BJ (cell line): Measurements from ENCODE around the gene ENOX1. TPM values are rescaled to one million over a fixed set of nuclear protein-coding genes. Genes with fewer than 3 reads are reported as not detected.

Experiments
- CTCF ChIA-PET: fragments of 350-600 bp; formaldehyde crosslinking; extraction: SDS; loops from one replicate; lab custom pipeline; 2021; ENCODE audit warnings: antibody characterized with exemption, inconsistent platforms; lab: Yijun Ruan, JAX
- POLR2A ChIA-PET: fragments of 300-600 bp; sonication (Branson Sonifier 250); formaldehyde crosslinking; extraction: SDS; loops from one replicate; lab custom pipeline; 2021; ENCODE audit warnings: antibody characterized with exemption; lab: Charles Lee
- DNase-seq: peaks from one replicate; pipeline ENCODE4 v3.0.0-alpha.2; 2011; ENCODE audit warnings: low read depth
- H3K27me3 ChIP-seq: 2 replicates; pipeline ENCODE4 v1.6.0; 2011; ENCODE audit warnings: low read length; ENCODE audit not compliant: control insufficient read depth, insufficient read depth
- H3K36me3 ChIP-seq: 2 replicates; pipeline ENCODE4 v1.5.1; 2011; ENCODE audit warnings: low read length; ENCODE audit not compliant: control insufficient read depth, insufficient read depth
- H3K4me3 ChIP-seq: 2 replicates; pipeline ENCODE4 v1.5.1; 2011; ENCODE audit warnings: low read depth, mild to moderate bottlenecking, control low read depth, low read length
- CTCF ChIP-seq: IDR thresholded peaks from 2 replicates; pipeline ENCODE4 v1.5.1; 2011; ENCODE audit warnings: low read depth, mild to moderate bottlenecking, control low read depth, inconsistent platforms, low read length, moderate library complexity; ENCODE audit not compliant: insufficient read depth
- polyA plus RNA-seq: library from polyadenylated mRNA; depleted of rRNA; stranded (reverse); fragments of >200 nt; gene quantifications from 2 replicates; pipeline ENCODE4 v1.2.3, GENCODE V29; 2011

The ENOX1 gene
- polyA plus RNA-seq, 1 experiment = 2.1 TPM

DNA sequence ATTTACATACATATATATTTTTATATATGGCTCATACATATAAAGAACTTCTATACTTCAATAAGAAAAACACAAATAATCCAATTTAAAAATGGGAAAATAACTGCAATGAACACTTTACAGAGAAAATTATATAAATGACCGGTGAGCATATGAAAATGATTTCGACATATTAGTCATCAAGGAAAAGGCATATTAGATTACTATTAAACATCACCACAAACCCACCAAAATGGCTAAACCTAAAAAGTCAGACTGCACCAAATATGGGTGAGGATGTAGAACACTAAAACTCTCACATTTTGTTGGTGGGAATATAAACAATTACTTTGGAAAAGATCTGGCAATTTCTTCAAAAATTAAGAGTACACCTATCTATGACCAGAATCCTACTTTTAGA is 316.2 kb downstream of the ENOX1 start:
- POLR2A ChIA-PET = no interaction called here
- no peak for DNase-seq
- CTCF ChIA-PET = no interaction called here
- no peaks in the 10 kb centered on the region for H3K27me3 ChIP-seq
- no peak overlapping the region for H3K4me3 ChIP-seq
- H3K36me3 ChIP-seq = no peaks in the 10 kb centered on the region
- TF ChIP-seq CTCF = no peak

DNA sequence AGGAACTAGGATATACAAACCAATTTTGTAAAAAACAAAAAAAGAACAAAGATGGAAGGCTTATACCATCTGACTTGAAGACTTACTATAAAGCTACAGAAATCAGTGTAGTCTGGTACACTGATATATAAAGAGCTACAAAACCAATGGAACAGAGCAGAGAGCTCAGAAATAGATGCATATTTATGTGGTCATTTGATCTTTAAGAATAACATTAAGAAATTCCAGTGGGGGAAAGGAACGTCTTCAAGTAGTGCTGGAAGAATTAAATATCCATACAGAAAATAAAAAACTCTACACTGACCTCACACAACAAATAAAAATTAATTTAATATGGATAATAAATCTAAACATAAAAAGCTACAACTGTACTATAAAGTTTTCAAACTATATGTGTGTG is 317.0 kb downstream of the ENOX1 start:
- H3K27me3 ChIP-seq = no peaks in the 10 kb centered on the region
- DNase-seq = no peak
- POLR2A ChIA-PET = no interaction called here
- CTCF ChIA-PET = no interaction called here
- no peak for TF ChIP-seq CTCF
- no peaks in the 10 kb centered on the region for H3K36me3 ChIP-seq
- H3K4me3 ChIP-seq = no peak overlapping the region

- Histone ChIP-seq H3K4me3 (no peak overlapping the region), H3K27me3 (no peaks in the 10 kb centered on the region), H3K36me3 (no peaks in the 10 kb centered on the region)
- CTCF ChIA-PET = no interaction called here
- no peak for TF ChIP-seq CTCF
- DNase-seq = no peak
- POLR2A ChIA-PET = no interaction called here
Measured at GRCh38 chr13:43464578-43465264, 322.1 kb downstream of the ENOX1 start.

GRCh38 chr13:43448605-43449336 is 338.0 kb downstream of the ENOX1 start:
- H3K4me3 ChIP-seq = no peak overlapping the region

More at GRCh38 chr13:43448605-43449336, 338.0 kb downstream of the ENOX1 start:
- H3K27me3 ChIP-seq = no peaks in the 10 kb centered on the region
- ChIA-PET CTCF (no interaction called here), POLR2A (no interaction called here)
- H3K36me3 ChIP-seq = no peaks in the 10 kb centered on the region
- DNase-seq = no peak
- no peak for TF ChIP-seq CTCF
